ENCODE data around the gene SSNA1.

GRCh38 chr9:137235424-137236237, 47.2 kb downstream of the SSNA1 start:
- TF ChIP-seq ZNF274 (IDR thresholded peaks at IDR 0.05; ENCODE audit: low read depth, low read length), result no peak
- no peak for TF ChIP-seq SUZ12 (IDR thresholded peaks at IDR 0.05; ENCODE audit: extremely low read depth, insufficient read depth, insufficient read length)
